ENCODE measurements around the gene RNF213.

DNA sequence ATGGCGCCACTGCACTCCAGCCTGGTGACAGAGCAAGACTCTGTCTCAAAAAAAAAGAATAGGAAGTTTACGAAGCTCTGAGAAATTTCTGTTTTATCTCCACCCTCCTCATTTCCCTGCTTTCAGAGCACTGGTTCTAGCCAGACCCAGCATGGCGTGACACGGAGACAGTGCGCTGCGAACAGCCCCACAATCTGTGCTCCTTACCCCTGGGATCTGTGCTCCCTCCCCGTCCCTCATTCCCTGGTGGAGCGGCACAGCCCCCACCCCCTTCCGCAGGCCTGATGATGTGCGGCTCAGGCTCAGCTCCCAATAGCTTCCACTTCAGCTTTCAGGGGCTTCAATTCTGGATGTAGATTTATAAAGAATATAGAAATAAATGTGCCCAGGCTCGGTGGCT, 98.2 kb downstream of the RNF213 start:
- TF ChIP-seq, protein P1, sequence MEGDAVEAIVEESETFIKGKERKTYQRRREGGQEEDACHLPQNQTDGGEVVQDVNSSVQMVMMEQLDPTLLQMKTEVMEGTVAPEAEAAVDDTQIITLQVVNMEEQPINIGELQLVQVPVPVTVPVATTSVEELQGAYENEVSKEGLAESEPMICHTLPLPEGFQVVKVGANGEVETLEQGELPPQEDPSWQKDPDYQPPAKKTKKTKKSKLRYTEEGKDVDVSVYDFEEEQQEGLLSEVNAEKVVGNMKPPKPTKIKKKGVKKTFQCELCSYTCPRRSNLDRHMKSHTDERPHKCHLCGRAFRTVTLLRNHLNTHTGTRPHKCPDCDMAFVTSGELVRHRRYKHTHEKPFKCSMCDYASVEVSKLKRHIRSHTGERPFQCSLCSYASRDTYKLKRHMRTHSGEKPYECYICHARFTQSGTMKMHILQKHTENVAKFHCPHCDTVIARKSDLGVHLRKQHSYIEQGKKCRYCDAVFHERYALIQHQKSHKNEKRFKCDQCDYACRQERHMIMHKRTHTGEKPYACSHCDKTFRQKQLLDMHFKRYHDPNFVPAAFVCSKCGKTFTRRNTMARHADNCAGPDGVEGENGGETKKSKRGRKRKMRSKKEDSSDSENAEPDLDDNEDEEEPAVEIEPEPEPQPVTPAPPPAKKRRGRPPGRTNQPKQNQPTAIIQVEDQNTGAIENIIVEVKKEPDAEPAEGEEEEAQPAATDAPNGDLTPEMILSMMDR (conservative IDR thresholded peaks at IDR 0.05), result no peak
- no peak for TF ChIP-seq EZH2 (IDR thresholded peaks at IDR 0.05; ENCODE audit: low read depth)

All from PC-9 (cell line).